GM21526 (cell line): ENCODE data around the gene TNNT3.
"Not testable (repeated sequence)": the region's sequence is repeated elsewhere in the genome, so short reads cannot be mapped to it uniquely, and the experiment has no call there.

ENCODE experiments used
- ATAC-seq: cut with Tn5 transposase; IDR thresholded peaks from one replicate; pipeline ENCODE4 v1.9.1; 2021; ENCODE audit warnings: moderate library complexity; ENCODE audit not compliant: unreplicated experiment, low FRiP score

The TNNT3 gene

GRCh38 chr11:1931341-1932104 is 12.0 kb downstream of the TNNT3 start:
- no peak for ATAC-seq

DNA sequence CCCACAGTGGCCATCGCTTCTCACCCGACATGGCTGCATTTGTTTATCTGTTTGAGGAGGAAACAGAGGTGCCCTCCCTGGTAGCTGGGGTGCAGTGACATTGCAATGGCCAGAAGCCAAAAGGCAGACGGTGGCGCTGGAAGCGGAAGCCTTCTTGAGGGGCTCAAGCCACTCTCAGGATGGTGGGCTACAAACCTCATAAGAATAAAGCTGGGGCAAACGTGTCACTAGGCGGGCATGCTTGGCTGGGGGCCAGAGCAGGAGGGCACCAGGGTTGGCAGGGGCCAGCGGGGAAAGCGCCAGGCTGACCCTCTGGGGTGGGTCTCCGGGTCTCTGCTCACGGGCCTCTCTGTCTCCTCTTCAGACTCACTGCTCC is 12.6 kb downstream of the TNNT3 start:
- ATAC-seq: no peak

DNA sequence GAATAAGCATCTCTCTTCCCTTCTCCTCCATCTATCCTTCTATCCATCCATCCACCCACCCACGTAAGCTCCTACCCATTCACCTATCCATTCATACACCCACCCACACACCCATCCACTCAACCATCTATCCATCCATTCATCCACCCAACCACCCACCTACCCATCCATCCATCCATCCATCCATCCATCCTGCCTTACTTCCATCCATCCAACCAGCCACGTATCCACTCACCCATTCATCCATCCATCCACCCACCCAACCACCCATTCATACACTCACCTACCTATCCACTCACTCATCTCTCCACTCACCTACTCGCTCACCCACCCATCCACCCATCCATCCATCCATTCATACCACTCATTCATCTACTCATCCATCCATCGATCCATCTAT is 13.2 kb downstream of the TNNT3 start:
- ATAC-seq: no peak

DNA sequence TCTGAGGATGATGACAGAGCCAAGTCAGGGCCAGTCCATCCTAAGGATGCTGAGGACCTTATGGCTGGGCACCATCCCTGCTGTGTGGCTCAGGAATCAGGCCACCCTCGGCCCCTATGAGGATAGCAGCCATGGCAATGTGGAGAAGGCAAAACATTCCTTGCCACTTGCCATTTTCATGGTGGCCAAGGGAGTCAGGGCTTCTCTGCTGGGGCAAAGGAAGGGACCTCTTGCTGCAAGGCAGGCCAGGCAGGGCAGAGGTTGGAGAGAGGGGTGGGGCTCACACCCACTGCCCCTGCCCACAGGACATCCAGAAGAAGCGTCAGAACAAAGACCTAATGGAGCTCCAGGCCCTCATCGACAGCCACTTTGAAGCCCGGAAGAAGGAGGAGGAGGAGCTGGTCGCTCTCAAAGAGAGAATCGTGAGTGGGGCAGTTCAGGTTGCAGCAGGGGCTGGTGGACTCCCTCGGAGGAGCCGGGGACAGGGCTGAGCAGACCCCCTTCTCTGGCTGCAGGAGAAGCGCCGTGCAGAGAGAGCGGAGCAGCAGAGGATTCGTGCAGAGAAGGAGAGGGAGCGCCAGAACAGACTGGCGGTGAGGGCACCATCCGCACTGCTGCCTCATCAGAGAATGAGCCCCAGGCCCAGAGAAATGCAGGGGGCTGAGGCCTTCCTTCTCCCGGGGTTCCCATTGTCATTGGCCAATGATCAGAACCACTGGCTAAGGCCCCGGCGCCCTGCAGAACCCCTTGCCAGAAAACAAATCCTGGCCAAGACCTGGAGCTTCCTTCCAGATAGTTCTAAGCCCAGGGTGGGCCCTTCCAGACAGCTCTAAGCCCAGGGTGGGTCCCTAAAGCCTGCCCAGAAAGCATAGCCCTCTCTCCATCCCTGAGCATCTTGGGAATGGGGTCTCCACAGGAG is 14.2 kb downstream of the TNNT3 start:
- ATAC-seq: no peak

- ATAC-seq: no peak
Observed at GRCh38 chr11:1934335-1935155, 15.0 kb downstream of the TNNT3 start.

- ATAC-seq: no peak
Observed at GRCh38 chr11:1935156-1936071, 15.9 kb downstream of the TNNT3 start.

DNA sequence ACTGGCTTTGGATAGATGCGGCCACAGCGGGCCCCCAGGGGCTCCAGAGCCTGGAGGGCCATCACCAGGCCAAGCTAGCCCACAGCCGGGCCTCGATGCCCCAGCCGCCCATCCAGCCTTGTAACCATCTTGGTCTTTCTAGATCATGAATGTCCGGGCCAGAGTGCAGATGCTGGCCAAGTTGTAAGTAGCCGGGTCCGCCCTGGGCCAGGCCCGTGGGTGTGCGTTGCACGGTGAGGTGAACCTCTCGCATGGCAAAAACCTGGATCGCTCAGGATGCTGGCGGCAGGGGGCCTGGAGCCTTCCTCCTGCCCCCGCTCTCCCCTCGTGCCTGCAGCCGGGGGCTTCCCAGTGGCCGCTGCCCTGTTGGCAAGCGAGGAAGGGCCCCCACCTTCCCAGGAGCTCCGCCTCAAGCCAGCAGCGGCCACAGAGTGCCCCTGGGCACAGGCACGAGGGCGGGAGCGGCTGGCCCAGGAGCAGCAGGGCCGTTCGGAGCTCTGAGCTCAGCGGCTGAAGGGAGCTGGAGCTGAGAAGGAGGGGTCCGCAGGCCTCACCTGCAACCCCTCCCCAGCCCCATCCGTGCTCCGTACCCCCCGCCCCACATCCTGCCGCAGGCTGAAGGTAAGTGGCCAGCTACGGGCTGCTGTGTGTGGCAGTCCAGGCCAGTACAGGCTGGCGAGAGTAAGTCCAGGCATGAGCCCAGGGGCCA is 16.7 kb downstream of the TNNT3 start:
- ATAC-seq: no peak

DNA sequence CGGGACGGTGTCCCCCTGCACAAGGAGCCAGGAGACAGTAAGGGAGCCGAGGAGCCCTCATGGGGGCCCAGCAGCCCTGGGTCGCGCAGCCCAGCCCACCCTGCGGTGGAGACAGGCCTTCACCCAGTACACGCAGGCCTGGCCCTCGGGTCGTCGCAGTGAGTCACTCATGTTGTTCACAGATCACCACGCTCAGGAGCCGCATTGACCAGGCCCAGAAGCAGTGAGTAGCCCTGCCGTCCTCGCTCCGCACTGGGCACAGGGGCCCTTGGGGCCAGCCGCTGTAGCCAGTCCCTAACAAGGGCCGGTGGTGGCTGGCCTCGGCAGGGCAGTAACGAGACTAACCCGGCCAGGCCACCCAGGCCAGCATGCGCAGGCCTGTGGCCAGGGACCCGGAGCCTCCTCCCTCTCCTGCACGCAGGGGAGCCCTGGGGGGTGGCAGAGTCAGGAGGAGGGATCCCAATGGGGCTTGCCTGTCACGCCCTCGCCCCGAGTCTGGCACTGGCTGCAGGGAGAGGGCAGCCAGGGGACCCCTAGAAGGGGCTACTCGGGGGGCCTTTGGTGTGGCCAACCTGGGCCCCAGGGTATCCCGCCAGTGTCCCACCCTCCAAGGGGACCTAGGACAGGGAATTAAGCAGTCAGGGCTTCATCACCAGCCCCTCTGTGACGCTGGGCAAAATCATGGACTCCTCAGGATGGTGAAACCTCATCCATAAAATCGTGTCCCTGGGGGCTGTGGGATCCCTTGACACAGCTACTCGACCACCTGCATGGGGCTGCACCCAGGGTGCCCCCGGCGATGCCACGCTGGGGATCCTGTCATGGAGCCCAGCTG is 17.5 kb downstream of the TNNT3 start:
- ATAC-seq: no peak

DNA sequence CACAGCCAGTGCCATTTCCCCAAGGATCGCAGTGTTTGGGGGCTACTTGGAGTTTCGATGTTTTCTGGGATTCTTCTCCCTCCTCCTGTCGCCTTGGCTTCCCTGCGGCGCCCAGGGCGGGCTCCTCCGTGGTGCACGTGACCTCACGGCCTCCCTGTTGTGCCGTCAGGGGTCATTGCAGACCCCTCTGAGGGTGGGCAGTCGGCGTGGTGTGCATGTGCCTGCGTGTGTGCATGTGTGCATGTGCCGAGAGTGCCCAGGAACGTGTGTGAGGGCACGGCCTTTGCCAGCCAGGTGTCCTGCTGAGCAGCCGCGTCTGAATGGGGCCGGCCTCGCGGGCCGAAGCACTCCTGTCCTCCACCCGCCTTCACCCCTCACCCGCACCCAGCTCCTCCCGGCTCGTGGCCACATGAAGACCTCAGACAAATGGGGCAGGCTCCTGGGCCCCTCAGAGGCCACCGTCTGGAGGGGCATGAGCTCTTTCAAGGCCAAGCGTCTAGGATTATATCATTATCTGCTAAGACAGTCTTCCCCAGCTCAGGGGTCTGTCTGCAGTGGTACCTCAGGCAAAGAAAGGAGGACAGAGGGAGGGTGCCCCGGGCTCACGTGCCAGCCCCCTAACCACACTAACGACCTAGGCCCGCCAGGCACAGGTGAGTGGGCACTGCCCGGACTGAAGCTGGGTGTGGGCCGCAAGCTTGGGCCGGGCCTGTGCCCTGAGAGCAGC is 18.3 kb downstream of the TNNT3 start:
- no peak for ATAC-seq

DNA sequence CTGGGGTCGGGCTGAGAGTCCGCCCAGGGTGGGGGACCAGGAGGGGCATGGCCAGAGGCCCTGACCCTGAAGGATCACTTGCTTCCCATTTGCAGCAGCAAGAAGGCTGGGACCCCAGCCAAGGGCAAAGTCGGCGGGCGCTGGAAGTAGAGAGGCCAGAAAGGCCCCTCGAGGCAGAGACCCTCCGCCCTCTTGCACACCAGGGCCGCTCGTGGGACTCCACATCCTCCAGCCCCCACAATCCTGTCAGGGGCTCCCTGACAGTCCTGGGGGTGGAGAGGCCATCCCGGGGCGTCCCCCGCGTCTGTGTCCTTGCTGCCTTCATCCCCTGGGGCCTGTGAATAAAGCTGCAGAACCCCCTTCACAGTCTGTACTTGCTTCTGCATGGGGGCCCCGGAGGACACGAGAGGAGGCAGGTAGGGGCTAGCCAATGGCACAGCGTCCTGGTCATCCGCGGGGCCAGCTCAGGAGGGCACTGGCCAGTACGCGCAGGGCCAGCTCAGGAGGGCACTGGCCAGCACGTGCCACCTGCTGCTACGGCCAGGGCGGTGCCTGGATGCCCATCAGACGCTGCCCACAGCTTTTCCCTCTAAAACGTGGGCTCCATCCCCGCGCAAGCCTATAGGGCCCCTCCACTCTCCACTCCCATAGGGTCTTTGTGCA is 19.0 kb downstream of the TNNT3 start:
- ATAC-seq: no peak

GRCh38 chr11:1939006-1939625 is 19.6 kb downstream of the TNNT3 start:
- ATAC-seq: no peak

- not testable (repeated sequence) for ATAC-seq
Observed at GRCh38 chr11:1939788-1940187, 20.3 kb downstream of the TNNT3 start.

DNA sequence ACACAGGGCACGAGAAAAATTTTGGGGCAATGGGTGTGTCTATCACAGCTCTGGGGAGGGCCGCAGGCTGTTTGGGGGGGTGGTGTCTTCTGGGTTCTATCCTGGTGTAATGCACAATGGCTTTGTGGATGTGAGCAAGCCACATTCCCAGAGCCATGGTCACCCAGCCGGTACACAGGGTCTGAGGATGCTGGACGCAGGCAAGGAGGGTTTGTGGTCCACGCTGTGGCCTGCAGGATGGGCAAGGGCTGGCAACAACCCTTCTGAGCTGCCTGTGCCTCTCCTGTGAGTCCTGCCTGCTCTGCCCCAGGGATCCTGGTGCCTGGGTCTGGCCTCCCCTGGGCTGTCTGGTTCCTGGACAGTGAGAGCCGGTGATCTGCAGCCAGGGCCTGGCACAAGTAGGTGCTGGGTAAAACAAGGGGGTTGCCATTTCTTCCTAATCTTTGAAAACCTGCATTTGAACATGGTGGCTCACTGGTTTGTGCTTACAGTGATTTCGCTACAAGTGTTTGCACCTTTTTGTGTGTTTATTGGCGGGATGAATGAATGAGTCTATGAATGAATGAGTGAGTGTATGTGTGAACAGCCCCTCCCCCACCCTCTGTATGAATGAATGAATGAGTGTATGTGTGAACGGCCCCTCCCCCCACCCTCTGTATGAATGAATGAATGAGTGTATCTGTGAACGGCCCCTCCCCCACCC is 23.2 kb downstream of the TNNT3 start:
- ATAC-seq: no peak

DNA sequence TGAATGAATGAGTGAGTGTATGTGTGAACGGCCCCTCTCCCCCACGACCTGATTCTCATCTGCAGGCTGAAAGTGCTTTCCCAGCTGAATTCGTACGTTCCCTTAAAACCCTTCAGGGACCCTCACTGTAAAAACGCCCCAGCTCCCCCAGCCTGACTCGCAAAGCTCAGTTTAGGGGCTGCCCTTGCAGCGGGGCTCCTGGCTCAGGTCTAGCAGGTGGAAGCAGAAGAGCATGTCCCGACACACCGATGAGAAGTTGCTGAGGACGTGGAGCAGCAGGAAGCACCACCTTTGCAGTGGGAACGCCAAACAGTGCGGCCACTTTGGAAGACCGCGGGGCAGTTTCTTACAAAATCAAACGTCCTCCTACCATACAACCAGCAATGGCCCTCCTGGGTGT is 24.1 kb downstream of the TNNT3 start:
- ATAC-seq: no peak

DNA sequence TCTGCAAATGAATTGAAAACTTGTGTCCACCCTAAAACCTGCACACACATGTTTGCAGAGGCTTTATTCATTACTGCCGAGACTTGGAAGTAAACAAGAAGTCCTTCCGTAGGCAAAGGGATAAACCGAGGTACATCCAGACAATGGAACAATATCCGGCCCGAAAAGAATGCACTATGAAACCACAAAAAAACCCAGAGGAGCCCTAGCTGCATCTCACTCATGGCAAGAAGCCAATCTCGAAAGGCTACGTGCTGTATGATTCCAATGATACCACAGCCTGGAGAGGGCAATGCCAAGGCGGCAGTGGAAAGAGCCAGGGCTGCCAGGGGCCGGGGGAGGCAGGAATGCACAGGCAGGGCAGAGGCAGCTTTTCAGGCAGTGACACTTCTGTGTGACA is 24.5 kb downstream of the TNNT3 start:
- no peak for ATAC-seq

DNA sequence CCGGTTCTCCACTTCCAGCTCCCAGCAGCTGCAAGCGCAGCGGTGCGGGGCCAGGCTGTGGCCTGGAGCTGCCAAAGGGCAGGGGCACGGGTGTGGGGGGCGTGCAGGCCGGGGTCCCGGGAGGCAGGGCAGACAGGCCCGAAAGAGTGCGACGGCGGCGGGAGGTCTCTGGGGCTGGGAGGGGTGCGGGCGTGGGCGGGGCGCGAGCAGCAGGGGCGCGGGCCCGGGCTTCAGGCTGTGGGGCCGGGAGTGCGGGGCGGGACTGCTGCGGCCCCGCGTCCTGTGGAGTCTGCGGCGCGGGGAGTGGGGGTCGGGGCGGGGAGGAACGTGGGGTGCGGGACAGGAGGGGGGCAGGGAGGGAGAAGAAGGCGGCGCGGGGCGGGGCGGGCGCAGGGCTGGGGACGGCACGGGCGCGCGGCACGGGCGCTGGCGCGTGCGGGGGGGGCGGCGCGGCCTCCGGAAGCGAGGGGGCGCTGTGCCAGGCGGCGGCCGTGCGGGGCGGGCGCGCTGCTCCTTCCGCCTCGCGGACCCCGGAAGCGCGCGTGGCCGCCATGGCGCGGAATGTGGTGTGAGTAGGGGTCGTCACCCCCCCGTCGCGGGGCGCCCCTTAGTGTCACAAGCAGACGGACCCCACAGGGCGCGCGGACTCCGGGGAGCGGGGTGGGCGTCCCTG is 27.4 kb downstream of the TNNT3 start, which contains the start of gene MRPL23:
Gene MRPL23 (plus strand): TSS at position 521 of the 673 bp plus-strand sequence. CDS start 31 bp downstream, at position 552.
- ATAC-seq: no peak
